Suppressor macrophage (primary cell): ENCODE results near the gene STX18.
"Not testable (repeated sequence)": the region's sequence is repeated elsewhere in the genome, so short reads cannot be mapped to it uniquely, and the experiment has no call there.

ENCODE experiments used
- DNase-seq, 4 experiments: peaks; one replicate each; pipeline ENCODE4 v3.0.0-alpha.2; 2020 to 2022
- total RNA-seq, 17 experiments: gene quantifications; one replicate each; lab custom pipeline; 2026; ENCODE audit warnings: mixed read lengths in 6 of 17, inconsistent platforms in 3 of 17; lab: John Stamatoyannopoulos, UW

Gene STX18
- total RNA-seq: 24.9 to 55.8 (median 43.4) reads per million in 17 experiments

DNA sequence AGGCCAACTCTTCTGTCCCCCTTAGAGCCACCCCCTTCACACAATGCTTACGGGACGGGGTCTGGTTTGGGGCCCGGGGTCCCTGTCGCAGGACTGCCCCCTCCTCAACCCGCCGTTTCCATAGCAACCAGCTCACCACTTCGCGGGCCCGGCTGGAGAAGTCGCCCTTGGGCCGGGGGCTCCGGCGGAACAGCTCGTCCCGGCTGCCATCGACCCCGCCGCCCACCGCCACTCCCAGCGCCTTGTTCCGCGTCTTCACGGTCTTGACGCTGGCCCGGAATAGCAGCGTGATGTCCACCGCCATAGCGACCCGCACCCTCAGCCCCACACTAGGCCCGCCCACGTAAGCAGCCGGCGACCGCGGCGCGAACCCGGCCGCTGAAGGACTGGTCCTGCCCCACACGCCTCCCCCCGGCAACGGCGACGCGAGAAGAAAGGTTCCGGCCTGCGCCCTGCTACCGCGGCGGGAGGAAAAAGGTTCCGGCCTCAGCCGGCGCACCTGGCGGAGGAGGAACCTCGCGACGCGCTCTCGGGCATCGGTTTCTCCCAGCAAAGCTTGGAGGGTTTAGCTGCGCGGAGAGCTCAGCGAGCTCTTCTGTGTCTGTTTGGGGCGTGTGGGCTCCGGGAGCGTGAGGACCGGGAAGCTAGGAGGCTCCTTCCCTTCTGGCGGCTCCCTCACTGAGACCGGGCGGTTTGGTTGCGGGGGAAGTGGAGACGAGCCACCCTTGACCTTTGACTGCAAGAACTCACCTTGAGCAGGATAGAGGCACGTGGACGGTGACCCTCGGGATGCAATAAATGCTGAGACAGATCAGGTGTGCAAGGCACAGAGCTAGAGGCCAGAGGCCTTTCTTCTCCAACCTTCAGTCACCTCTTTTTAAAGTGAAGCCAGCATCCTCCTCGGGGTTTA is at the start of gene STX18:
TSS of gene STX18 (minus strand) at position 388 of the 910 bp plus-strand sequence. CDS start at position 304, 84 bp downstream.
- peak; percentile 89 to 95 (median 92) for DNase-seq

GRCh38 chr4:4591071-4591470 is 49.2 kb upstream of the STX18 start:
- DNase-seq: peak in 1 of 4 experiments; percentile 8

GRCh38 chr4:4590546-4590945 is 48.7 kb upstream of the STX18 start:
- DNase-seq: no peak

DNA sequence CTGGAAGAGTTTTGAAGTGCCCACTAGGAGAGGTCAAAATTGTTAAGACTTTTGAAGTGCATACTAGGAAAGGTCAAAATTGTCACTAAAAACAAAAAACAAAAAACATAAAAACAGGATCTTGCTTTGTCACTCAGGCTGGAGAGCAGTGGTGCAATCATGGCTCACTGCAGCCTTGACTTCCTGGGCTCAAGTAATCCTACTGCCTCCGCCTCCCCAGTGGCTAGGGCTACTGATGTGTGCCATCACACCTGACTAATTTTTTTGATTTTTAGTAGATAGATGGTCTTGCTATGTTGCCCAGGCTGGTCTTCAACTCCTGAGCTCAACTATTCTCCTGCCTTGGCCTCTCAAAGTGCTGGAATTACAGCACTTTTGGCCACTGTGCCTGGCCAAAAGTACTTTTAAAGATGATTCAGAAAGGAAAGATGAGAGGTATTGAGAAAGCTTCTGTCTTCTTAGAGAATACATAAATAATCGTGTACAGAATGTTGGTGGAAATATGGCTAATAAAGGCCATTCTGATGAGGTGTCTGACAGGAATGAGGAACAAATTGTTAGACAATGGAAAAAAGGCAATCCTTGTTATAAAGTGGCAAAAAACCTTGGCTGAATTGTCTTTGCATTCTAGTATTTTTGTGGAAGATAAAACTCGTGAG is 43.3 kb upstream of the STX18 start:
- peak; percentile 16 to 49 (median 33) for DNase-seq

- DNase-seq: no peak
These were observed 41.8 kb upstream of the STX18 start for GRCh38 chr4:4583606-4584005.

DNA sequence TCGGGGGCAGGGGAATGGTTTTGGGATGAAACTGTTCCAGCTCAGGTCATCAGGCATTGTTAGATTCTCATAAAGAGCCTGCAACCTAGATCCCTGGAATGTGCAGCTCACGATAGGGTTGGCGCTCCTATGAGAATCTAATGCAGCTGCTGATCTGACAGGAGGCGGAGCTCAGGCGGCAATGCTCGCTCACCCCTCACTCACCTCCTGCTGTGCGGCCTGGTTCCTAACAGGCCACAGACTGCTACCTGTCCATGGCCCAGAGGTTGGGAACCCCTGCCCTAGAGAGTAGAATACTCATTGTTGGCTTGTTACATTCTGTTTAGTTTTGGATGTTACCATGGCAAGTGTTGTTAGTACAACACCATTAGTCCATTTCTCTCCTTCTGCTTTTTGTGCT is 40.8 kb upstream of the STX18 start:
- no peak for DNase-seq

DNA sequence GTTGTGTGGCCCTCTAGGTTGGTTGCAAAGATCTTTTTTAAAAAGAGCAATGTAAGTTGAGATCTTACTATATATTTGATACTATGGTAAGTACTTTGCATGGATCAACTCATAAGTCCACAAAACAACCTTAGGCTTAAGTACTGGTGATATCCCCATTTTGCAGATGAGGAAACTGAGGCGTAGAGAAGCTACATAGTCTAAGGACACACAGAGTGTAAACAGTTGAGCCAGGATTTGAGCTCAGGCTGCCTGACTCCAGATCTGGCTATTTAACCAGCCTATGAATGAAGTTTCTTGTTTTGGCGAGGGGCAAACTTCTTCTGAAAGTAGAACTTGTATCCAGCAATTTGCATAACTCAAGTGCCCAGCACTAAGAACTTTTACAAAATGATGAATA is 38.6 kb upstream of the STX18 start:
- DNase-seq: no peak

GRCh38 chr4:4578981-4579380 is 37.1 kb upstream of the STX18 start:
- DNase-seq: no peak

DNA sequence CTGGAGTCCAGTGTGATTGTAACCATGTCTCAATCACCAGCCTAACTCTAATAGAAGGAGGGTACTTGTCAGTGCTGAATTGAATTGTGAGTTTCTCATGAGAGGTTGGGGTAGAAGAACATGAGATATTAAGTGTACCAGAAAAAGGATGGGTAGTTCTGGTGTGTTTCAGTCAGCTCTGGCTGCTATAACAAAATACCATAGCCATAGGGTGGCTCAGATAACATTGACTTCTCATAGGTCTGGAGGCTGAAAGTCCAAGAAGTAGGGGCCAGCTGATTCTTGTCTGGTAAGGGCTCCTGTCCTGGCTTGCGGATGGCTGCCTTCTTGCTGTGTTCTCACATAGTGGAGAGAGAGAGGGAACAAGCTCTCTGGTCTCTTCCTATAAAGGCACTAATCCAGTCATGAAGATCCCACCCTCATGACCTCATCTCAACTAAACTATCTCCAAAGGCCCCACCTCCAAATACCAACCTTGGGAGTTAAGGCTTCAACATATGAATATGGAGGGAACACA is 35.6 kb upstream of the STX18 start:
- no peak for DNase-seq

DNA sequence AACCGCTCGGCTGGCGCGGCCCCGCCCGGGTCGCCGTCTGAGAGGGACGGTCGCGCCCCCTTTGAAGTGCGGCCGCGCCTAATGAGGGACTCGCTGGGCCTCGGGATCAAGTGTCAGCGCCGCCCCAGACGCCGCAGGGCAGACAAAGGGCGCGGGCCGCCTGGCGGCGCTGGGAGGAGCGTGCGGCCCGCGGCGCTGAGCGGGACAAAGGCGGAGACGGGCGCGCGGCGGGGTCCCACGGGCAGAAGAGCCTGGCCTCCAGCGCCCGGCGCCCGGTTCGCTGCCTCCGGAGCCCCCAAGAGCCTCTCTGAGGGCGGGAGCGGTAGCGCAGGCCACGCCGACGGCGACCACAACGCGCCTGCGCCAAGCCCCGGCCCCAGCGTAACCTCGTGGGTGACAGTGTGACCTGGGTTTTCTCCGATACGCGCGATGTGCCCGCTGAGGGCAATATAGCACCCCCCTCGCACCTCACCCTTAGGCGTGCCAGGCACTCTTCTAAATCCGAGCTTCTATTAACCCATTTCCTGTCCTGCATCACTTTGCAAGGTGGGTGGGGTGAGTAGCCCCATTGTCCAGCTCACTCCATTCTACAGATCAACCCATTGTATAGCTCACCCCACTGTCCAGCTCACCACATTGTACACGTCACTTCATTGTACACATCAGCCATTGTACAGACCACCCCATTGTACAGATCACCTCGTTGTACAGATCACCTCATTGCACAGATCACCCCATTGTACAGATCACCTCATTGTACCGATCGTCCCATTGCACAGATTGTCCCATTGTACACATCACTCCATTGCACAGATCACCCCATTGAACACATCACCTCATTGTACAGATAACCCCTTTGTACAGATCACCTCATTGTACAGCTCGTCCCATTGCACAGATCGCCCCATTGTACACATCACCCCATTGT is 33.7 kb upstream of the STX18 start:
- peak; percentile 61 to 82 (median 72) for DNase-seq

- DNase-seq: peak; percentile 35 to 60 (median 44)
These were observed 32.9 kb upstream of the STX18 start for GRCh38 chr4:4574792-4575191.

DNA sequence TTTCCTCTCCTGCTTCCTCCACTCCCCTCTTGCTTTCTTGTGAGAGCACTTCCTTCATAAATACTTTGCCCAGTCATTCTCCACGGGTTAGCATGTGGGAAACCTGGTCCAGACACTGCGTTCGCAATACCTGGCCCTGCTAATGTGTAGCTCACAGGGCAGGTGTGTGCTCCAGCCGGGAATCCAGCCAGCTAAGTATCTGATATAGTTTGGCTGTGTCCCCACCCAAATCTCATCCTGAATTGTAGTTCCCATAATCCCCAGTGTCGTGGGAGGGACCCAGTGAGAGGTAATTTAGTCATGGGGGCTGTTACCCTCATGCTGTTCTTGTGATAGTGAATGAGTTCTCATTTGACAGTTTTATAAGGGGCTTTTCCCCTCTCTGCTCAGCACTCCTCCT is 32.2 kb upstream of the STX18 start:
- DNase-seq: no peak

DNA sequence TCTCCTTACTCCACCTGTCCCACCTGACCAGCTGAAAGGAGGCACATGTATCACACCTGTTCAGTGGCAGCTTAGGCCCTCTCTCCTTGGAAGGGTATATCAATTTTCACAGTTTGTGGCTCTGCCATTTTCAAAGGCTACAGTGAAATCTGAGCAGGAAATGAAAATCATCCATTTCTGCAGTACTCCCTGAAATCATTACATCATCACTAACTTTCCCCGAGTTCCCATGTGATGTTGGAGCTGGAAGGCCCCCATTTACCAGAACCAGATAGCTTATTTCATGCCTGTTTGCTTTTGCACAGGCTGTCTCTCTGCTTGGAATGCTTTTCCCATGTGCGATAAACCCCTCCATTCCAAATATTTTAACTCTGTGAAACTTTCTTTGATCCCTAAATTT is 31.0 kb upstream of the STX18 start:
- no peak for DNase-seq

- not testable (repeated sequence) for DNase-seq
These were observed 28.0 kb upstream of the STX18 start for GRCh38 chr4:4569861-4570260.

- no peak for DNase-seq
These were observed 27.1 kb upstream of the STX18 start for GRCh38 chr4:4568806-4569427.

GRCh38 chr4:4566359-4566758 is 24.5 kb upstream of the STX18 start:
- DNase-seq: not testable (repeated sequence)

DNA sequence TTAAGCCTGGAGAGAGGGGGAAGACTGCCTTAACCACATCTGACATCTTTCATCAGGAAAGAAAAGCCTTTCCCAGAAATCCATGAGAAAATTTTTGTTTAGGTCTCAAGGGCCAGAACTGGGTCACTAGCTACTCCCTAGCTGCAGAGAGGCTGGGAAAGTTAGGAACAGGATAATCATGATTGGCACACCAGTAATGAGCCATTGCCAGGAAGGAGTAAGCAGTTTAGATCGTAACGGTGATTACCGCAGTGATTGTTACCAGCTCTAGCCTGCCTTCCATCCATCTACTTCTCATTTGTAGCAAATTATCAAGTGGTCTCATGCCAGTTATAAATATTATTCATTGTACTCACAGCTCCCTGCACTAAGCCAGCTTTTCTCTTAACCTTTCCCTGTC is 22.7 kb upstream of the STX18 start:
- DNase-seq: no peak

DNA sequence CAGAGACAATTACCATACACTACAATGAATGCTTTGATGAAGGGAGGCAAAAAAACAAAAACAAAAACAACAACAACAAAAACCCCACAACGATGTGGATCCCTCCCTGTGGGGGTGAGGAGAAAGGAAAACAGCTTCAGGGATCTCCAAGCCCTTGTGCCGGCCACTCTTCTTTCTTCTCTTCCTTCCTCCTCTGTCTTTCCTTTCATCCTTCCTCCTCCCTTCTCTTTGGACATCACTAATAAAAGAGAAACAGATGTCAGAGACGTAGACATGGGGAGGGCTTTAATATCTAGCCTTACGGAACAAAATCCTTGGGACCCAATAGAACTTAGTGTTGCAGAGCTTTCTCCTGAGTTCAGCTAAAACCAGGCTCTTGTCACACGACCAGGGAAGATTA is 18.8 kb upstream of the STX18 start:
- no peak for DNase-seq

DNA sequence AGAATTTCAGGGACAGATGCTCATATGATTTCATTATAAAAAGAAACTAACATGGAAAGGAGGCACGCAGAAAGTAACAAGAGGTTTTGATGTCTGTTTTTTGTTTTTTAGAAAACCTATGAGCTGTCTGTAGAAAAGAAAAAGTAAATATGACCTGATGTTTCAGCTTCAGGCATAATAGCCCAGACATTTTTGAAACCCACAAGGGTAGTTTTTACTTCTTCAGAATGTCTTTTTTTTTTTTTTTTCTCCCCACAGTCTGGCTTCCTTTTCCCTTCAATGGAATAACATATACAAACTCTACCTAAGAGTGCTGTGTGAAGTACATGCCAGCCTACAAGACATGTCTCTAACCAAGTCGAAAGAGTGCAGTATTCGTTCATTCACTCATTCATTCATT is 18.3 kb upstream of the STX18 start:
- DNase-seq: no peak

DNA sequence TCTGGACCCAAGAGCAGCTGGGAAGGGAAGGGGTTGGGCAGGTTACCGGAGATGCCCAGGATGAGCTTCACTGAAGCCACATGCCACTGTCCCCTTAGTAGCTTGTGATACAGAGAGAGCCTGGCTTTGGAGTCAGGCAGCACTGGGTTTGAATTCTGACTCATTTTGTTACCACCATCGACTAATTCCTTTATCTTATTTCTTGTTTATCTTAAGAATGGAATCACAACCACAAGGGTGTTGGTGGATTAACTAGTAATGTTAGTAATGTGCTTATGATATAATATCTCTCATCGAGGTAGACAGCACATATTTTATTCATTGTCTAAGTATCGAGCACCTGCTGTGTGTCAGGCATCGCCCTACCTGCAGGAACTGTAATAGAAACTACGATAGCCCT is 17.7 kb upstream of the STX18 start:
- no peak for DNase-seq

DNA sequence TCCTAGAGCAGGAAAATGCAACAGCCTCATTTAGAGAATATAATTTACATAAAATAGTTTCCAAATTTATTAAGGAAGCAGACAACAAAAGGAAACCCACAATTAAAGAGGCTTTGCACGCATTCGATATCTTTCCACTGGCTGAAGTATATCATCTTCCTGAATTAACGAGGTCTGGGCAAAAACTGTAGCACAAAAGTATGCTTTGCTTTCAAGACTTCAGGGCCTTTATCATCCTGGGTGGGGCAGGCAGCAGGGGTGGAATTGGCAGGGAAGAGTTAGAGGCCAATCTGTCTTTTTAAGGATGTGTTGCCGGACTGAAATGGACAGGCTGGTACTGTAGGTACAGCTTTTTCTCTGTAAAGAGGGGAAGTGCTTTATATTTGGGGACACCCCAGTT is 17.0 kb upstream of the STX18 start:
- DNase-seq: no peak

GRCh38 chr4:4555916-4556315 is 14.1 kb upstream of the STX18 start:
- DNase-seq: no peak
